HG03558 (cell line): ENCODE data around the gene IQSEC3.

ENCODE experiments used
- ATAC-seq: cut with Tn5 transposase; IDR thresholded peaks from one replicate; pipeline ENCODE4 v1.9.1; 2021; ENCODE audit warnings: moderate number of reproducible peaks; ENCODE audit not compliant: unreplicated experiment; ENCODE audit errors: extremely low read depth

The IQSEC3 gene

DNA sequence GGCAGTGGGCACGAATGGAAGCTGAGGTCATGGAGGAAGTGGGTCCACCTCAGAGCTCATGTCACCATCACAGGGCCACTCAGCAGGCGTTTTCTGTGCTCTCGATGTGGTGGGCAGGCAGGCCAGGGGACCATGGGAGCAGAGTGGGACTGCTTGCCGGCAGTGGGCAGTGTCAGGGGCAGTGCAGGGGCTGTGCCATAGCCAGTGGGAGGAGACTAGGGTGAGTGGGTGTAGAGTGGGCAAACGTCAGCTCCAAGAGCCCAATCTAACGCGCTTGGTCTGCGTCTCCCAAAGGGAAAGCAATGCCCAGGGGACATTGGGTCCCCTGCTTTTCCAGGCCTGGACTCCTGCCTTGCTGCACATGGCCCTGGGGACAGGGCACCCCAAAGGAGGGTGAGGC, 89.1 kb downstream of the IQSEC3 start:
- ATAC-seq = no peak

DNA sequence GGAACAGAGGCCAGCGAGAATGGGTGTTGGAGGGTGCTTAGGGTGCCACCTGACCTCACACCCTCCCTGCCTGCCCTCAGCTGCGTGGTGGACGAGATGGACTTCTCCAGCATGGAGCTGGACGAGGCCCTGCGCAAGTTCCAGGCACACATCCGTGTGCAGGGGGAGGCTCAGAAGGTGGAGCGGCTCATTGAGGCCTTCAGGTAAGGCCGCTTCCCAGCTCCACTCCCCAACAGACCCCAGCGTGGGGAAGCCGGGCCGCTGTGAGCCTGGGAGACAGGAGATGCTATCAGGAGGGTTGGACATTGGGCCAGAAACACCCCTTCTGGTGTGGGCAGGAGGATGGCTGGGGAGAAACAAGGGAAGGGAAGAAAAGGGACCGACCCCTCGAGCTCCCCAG, 90.4 kb downstream of the IQSEC3 start:
- ATAC-seq = no peak

DNA sequence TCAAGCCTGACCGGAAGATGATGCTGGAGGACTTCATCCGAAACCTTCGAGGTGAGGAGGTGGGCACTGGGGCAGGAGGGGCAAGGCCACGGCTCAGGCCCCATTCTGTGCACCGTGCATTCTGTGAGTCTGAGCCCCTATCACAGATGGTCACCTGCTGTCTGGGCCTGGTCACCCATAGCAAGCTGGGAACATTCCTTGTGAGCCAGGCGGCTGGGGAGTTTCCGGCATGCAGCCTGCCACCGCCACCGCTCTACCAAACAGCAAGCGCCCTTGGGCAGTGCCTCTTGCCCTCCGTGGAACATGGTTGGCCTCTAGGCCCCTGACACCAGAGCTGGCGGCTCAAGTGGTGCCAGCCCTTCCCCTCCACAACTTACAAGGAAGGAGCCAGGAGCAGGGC, 91.1 kb downstream of the IQSEC3 start:
- ATAC-seq = no peak

DNA sequence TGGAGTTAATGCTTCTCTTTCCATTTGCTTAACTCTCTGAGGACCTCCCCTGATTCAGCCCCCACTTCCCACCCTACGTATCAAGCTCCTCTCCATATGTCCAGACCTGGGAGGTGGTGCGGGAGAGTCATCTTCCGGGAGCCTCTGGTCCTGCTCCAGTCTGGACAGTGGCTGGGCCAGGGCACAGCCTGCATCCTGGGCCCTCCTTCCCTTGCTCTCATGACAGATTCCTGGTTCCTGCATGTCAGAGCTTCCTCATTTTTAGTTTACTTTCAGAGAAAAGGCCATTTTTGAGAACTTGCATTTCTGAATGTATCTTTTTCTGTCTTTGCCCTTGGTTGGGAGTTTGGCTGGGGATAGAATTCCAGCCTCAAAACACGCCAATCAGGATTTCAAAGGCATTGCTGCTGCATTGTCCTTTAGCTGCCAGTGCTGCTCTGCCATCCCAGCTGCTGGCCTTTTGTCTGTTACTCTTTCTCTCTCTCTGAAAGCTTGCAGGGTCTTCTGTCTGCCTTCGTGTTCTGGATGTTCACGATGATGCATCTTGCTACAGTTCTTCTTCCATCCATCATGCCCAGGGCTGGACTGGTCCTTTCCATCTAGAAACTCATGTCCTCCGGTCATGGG, 92.7 kb downstream of the IQSEC3 start:
- ATAC-seq = no peak

DNA sequence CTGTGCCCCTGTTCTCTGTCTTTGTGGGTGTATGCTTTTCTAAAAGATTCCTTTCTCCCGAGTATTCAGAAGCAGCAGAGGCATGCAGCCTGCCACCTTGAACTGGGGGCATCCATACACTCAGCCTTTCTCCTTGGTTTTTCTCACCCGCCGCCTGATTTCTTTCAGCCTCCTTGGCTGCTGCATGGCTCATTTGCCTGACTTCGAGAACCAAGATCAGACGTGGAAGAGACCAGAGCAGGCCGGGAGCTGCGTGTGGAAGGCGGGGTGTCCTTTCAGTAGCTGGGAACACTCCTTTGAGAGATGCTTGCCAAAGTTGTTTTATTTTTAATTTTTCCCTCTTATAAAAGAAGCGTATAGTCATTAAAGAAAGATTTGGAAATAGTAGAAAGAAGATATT, 94.3 kb downstream of the IQSEC3 start:
- no peak for ATAC-seq

DNA sequence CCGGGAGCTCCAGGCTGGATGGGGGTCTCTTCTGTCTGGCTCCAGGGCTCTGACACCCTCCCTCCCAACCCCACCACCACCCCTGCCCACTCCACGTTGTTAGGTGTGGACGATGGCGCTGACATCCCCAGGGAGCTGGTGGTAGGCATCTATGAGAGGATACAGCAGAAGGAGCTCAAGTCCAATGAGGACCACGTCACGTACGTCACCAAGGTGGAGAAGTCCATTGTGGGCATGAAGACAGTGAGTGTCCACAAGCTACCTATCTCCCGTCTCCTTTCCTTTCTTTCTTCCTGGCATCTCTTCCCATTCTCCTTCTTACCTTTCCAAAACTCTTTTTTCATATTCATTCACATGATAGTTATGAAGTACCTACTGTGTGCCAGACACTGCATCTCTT, 95.3 kb downstream of the IQSEC3 start:
- no peak for ATAC-seq

DNA sequence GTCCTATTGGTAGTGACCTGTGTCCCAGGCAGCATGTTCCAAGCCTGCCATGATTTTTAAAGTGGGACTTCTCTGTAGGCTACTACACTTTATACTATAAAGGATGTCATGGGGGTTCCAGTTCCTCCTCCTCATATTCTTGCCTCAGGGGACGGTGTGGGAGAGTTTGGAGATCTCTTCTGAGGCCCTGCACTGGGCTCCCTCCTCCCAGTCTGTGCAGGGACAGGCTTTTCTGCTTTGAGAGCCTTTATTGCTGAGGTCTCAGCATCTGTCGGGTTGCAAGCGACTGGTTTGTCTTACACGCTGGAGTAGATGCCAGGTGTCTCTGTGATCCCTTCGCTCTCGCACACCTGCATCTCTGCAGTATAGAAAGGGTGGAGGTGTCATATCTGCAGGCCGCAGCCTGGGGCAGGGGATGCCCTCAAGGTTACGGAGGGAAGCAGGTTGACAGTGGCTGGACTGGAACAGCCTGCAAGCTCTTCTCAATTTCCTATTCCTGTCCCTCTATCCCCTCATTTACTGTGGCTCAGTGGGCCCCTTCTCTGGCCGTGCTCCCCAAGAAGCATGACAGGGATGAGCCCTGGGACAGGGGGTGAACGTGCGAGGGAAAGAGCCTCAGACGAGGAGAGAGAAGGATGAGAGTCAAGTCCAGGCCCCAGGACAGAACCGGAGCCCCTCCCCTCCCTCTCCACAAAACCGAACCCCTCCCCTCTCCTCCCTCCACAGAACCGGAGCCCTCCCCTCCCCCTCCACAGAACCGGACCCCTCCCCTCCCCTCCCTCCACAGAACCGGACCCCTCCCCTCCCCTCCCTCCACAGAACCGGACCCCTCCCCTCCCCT, 96.1 kb downstream of the IQSEC3 start:
- ATAC-seq = no peak

DNA sequence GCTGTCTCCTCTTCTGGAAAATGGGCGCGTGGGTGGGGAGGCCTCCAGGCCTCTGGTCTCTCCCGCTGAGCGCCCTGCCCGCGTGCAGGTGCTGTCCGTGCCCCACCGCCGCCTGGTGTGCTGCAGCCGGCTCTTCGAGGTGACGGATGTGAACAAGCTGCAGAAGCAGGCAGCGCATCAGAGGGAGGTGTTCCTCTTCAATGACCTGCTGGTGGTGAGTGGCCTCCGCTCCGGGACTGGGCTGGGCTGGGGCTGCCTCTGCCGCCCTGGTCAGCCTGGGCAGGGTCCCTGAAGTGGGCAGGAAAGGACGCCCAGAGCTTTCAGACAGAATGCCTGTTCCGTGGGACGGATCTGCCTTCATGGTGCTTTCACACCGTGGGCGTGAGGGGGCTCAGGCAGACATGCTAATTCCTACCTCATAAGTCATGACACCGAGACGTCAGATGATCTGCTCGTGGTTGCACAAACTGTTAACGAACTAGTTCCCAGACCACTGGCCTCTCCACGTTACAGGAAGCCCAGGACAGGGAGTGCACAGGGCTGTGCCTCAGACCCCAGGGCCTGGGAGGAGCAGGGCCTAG, 96.9 kb downstream of the IQSEC3 start:
- no peak for ATAC-seq

DNA sequence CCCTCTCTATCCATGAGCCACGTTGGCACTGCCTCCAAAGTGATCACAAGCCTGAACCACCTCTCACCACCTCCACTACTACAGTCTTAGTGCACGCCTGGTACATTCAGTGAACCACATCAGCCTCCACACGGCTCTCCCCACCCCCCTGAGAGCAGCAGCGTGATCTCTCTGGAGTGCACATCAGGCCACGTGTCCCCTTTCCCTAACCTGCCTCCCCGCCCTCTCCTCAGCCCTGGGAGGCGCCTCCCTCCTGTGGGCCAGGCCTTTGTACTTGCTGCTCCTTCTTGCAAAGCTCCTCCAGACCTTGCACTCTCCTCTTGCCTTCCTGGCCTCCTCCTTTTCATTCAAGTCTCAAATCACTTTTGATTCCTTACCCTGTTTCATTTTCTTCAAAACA, 97.6 kb downstream of the IQSEC3 start:
- no peak for ATAC-seq

DNA sequence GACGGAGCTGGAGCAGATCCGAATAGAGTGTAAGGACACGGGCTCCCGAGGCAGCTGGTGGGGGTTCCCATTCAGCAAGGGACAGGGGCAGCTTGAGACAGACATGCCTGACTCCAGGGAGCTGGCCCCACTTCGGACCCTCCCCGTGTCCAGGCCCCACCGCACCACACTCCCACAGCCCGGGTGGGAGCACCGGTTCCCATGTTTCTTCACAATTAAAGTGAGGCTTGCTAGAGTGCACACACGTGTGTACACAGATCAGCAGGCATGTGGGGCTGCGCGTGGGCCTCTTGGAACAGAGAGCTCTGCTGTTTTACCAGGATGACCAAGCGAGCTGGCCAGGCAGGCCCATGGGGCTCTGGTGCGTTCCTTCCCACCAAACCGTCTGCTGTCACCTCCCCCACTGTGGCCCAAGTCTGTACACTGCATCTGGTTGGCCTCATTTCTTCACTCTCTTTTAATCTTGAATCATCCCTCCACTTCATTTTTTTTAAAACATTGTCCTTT, 99.3 kb downstream of the IQSEC3 start:
- ATAC-seq = no peak

DNA sequence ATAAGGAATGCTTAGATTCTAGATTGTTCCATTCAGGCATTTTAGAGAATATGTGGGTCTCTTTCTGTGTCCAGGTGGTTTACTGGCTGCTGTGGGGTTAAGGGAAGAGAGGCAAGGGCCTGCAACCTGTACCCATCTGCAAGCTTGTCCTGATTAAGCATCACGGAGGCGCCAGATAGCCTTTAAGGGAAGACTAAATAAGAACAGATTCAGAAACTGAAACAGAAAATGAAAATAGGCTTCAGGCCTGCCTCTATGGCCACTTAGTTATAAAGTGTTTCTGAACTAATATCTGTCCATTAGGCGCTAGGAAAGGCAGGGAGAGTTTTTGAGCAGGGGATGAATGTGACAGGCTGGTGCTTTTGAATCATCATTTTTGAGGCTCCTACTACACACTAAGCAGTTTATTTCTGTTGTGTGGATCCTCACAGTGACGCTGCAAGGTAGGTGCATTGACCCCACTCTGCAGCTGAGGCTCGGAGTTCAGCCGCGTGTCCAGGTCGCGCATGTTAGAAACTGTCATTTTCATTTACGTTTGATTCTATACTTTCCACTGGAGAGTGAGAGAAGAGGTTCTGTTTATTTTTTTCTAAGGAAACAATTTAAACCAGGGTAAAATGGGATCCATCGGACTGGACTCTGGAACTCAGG, 100.0 kb downstream of the IQSEC3 start:
- no peak for ATAC-seq

DNA sequence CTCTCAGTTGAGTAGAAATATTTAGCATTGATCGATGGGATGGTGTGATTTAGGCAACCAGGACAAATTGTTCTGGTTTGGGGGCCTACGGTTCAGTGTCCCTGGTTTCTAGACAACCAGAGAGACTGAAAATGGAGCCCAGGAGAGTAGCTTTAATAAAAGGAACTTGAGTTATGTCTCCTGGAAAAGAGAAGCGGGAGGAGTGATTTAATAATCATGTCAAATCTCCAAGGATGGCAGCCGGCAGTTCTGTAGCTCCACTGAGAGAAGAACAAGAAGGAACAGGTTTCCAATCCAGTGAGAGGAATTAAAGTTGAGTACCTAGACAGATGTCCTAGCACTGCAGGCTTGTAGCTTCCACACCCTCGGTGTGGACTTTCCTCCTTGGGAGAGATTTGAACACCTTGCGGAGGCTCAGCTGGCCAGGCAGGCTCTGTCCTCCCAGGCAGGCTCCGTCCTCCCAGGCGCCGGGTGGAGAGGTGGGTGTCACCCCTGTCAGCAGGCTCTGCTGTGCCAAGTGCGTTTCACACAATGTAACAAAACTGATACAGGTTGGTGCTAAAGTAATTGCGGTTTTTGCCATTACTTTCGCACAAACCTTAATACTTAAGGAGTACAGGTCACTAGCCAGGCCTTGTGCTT, 101.5 kb downstream of the IQSEC3 start:
- ATAC-seq = no peak

DNA sequence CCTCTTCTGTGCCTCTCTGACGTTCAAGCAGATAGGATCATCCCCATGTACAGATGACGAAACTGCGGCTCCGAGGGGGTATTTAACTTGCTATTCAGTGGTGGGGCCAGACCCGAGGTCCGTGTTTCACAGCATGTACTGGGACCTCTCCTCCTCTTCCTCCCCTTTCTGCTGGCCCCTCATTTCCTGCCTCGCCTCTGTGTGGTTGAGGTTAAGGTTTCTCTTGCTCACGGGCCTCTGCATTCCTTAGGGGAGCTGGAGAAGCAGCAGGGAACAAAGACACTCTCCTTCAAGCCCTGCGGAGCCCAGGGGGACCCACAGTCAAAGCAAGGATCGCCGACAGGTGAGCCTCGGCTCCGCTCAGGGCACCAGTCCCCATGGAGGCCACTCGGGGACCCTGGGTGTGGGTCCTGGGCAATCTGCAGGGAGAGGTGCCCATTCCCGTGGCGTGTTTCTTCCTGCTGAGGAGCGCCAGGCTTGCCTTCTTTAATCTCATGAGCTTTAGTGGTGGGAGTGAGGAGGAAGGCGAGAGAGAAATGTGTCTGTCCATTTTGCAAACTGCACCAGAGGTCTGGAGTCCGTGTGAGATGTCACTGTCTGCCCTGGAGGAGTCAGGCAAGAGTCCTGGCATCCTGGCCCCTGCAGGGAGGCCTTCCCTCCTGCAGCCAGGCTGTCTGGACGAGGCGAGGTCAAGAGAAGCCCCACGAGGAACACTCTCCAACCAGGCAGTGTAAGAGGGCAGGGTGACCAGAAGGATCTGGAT, 102.4 kb downstream of the IQSEC3 start:
- no peak for ATAC-seq

DNA sequence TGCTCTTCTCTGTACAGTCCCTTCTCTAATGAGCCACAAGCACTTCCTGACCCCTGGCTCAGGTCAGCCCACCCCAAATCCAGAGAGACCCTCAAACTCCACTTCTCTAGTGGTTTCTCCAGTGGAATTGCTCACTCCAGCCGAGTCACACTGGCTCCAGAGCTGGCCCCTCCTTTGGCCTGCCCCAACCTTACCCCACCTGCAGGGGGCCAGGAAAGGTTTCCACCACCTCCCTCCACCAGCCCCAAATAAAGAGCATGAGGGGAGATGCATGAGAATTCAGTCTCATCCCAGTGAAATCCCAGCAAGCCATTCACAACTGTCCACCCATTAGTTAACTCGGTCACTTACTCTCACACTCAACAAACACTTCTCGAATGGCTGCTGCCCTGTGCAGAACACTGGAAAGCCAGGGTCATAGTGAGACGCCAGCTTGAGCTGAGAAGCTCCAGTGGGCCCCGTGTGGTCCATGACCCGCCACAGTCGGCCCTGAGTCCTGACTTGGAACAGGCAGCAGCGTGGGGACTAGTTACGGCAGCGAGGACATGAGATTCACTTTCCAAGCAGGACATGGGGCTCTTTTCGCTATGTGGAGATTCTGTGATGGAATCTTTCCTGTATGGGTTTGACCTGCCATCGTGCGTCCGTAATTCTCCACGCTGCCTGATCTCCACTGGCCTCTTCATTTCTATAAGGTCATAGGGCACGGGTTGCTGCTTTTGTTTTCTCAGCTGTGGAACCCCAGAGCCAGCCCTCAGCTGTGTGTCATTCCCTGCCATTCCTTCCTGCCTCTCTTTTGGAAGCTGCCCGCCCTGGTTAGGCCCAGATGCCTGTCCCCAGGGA, 103.2 kb downstream of the IQSEC3 start:
- no peak for ATAC-seq

DNA sequence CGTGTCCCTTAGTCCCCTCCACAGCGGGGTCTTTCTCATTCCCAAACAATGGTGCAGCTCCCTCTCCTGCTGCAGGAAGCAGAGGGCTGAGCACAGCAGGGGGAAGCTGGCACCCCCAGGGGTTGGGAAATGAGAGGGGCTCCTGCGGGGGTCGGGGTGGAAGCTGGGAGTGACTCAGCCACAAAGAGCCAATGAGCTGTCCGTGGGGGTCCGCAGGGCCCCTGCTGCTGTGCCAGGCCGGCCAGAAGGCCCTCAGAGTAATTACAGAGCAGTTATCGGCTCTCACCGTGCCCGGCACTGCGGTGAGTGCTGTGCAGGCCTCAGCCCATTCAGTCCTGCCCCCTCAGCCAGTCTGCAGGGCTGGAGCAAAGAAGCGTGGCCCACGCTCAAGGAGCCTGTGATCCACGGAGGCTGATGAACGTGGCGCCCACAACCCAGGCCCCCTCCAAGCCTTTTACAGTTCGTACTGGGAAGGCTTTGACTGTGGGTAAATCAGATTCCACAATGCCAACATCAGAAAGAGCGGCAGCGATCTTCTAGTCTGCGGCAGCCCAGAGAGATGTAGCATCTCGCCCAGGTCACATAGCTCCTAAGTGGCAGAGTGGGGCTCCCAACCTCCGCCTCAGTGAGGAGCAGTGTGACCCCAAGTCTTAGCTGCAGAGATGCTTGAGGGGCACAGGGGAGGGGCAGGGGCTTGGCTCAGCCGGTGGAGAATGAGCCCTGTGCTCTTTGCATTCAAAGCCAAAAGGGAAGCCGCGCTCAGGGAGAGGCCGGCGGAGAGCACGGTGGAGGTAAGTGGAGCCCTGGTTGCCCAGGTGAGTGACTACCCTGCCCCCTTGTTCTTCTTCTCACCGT, 104.0 kb downstream of the IQSEC3 start:
- no peak for ATAC-seq

DNA sequence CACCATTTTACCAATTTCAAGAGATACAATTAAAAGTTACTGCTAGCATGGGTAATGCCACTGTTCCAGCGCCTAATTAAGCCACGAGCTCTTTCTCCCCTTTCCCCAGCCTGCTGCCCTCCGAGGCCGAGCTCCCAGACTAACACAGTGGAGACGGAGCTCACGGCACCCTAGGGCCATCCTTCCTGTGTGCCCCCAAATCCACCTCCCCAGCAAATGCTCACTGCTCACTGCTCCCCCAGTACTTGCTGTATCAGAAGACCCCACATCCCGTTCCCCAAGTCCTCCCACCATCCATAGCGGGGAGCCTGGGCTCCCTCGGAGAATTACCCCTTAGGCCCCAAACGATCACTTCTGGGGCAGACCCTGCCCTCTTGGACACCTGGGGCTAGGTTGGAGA, 104.7 kb downstream of the IQSEC3 start:
- ATAC-seq = no peak

DNA sequence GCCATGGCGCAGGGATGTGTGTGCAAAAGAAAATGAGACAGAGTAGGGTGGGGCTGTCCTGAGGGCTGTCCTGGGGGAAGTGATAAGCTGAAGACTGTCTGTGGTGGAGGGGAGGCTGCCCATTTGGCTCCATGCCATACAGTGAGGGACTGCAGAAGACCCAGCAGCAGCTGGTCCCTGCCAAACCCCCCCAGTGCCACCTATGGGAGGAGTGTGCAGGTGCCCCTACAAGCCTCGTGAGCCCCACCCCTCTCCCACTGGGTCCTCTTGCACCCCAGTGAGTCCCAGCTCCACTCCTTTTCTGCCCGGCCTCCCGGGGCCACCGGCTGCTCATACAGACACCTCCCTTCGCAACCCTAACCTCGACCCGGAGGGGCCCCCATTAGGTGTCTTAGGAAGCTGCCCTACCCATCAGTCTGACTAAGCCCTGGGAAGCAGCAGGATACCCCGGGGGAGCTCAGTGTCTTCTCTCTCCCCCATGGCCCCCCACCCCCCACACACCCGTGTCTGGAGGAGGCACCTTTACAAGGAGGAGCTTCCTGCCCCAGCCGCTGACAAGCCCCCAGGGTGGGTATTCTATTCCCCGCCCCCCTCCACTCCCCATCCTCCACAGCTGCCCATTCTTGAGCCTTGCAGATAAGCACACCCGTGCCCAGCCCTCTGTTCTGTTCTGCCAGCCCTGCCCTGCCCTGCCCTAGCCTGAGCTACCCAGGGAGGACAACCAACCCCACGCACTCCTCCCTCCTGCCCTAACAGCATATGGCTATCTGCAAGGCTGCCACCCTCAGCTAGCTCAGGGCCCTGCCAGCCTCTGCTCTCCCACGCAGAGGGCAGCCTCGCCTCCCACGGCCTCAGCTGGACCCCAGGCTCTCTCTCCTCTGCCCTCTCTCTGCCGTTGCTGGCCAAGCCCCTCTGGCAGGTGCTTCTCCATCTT, 105.4 kb downstream of the IQSEC3 start:
- ATAC-seq = no peak
